HG02884 (cell line): ENCODE data around the gene DMTF1.
"Not testable (repeated sequence)": the region's sequence is repeated elsewhere in the genome, so short reads cannot be mapped to it uniquely, and the experiment has no call there.

ENCODE experiments used
- ATAC-seq: cut with Tn5 transposase; IDR thresholded peaks from one replicate; pipeline ENCODE4 v1.9.1; 2021; ENCODE audit warnings: mild to moderate bottlenecking, moderate library complexity; ENCODE audit not compliant: unreplicated experiment

The DMTF1 gene

GRCh38 chr7:87152112-87152896, at the start of gene DMTF1:
Gene DMTF1, plus strand, starts transcription at chr7:87152453. Its CDS starts 12,489 bp downstream, at chr7:87164942.
- peak; percentile 74 for ATAC-seq

- no peak for ATAC-seq
These were observed 46.9 kb upstream of the DMTF1 start for GRCh38 chr7:87105401-87105800.

GRCh38 chr7:87106974-87107612, 45.2 kb upstream of the DMTF1 start:
- no peak for ATAC-seq

- ATAC-seq, result no peak
These were observed 44.1 kb upstream of the DMTF1 start for GRCh38 chr7:87107949-87108776.

- no peak for ATAC-seq
These were observed 41.5 kb upstream of the DMTF1 start for GRCh38 chr7:87110778-87111177.

- no peak for ATAC-seq
These were observed 40.4 kb upstream of the DMTF1 start for GRCh38 chr7:87111877-87112276.

GRCh38 chr7:87113077-87113476, 39.2 kb upstream of the DMTF1 start:
- ATAC-seq, result no peak

- ATAC-seq, result not testable (repeated sequence)
These were observed 38.3 kb upstream of the DMTF1 start for GRCh38 chr7:87113904-87114303.

- not testable (repeated sequence) for ATAC-seq
These were observed 36.5 kb upstream of the DMTF1 start for GRCh38 chr7:87115772-87116171.

- peak; percentile 80 for ATAC-seq
These were observed 35.9 kb upstream of the DMTF1 start for GRCh38 chr7:87116315-87116714.

GRCh38 chr7:87119581-87119980, 32.7 kb upstream of the DMTF1 start:
- ATAC-seq, result no peak

GRCh38 chr7:87123105-87123504, 29.1 kb upstream of the DMTF1 start:
- no peak for ATAC-seq

- peak; percentile 20 for ATAC-seq
These were observed 25.2 kb upstream of the DMTF1 start for GRCh38 chr7:87127019-87127418.

- no peak for ATAC-seq
These were observed 23.4 kb upstream of the DMTF1 start for GRCh38 chr7:87128861-87129267.

GRCh38 chr7:87129332-87129731, 22.9 kb upstream of the DMTF1 start:
- ATAC-seq, result no peak

- ATAC-seq, result peak; percentile 96
These were observed 22.4 kb upstream of the DMTF1 start for GRCh38 chr7:87129848-87130247.

GRCh38 chr7:87131771-87132170, 20.5 kb upstream of the DMTF1 start:
- no peak for ATAC-seq

- no peak for ATAC-seq
These were observed 15.0 kb upstream of the DMTF1 start for GRCh38 chr7:87137271-87137670.

- no peak for ATAC-seq
These were observed 12.7 kb upstream of the DMTF1 start for GRCh38 chr7:87139514-87139913.

- no peak for ATAC-seq
These were observed 11.9 kb upstream of the DMTF1 start for GRCh38 chr7:87140271-87140748.

- peak; percentile 92 for ATAC-seq
These were observed 8.0 kb upstream of the DMTF1 start for GRCh38 chr7:87144173-87144657.
